ENCODE data around the gene POTEH. TPM values are rescaled to one million over a fixed set of nuclear protein-coding genes. Genes with fewer than 3 reads are reported as not detected.
"Not testable (repeated sequence)": the region's sequence is repeated elsewhere in the genome, so short reads cannot be mapped to it uniquely, and the experiment has no call there.

POTEH gene
- total and polyA plus RNA-seq, 2 donors (not counting 3 experiments of a cell fraction or from before 2014, with no cell fraction given) = not detected

DNA sequence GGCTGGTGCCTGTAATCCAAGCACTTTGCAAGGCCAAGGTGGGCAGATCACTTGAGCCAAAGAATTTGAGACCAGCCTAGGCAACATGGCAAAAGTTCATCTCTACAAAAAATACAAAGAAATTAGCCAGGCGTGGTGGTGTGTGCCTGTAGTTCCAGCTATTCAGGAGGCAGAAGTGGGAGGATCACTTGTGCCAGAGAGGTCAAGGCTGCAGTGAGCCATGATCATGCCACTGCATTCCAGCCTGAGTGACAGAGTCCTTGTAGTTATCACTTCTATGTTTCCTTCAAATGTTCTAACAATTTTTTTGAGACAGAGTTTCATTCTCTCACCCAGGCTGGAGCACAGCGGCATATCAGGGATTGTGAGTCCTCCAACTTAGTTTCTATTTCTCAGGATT, 36.6 kb upstream of the POTEH start:
- H3K4me2 ChIP-seq (ENCODE audit: insufficient read depth, low read length); H3K9ac ChIP-seq (replicated peaks; ENCODE audit: extremely low read depth, insufficient read depth, low read length); BruUV-seq (replicated peaks); H3K27me3 ChIP-seq (ENCODE audit: control insufficient read depth in 2 of 2, insufficient read depth in 2 of 2, low read length in 2 of 2); FAIRE-seq; intact Hi-C loops (cut with micrococcal nuclease); H3K36me3 ChIP-seq (ENCODE audit: control insufficient read depth in 2 of 2, extremely low read depth in 1 of 2, insufficient read depth in 2 of 2, low read length in 2 of 2); POLR2A ChIA-PET; H4K20me1 ChIP-seq (replicated peaks; ENCODE audit: control insufficient read depth, extremely low read depth, insufficient read depth, low read length); H3K9me3 ChIP-seq (replicated peaks; ENCODE audit: control insufficient read depth, insufficient read depth, low read length); CTCF ChIA-PET; dilution Hi-C loops (cut with MboI; ENCODE audit: extremely low pct_ligation_motif_present, low sequenced_read_pairs); H3K4me1 ChIP-seq (ENCODE audit: control insufficient read depth, extremely low read depth, insufficient read depth, low read length); H2AFZ ChIP-seq (ENCODE audit: low read depth, low read length); H3K79me2 ChIP-seq (ENCODE audit: control insufficient read depth, insufficient read depth, low read length); H3K9me1 ChIP-seq (replicated peaks; ENCODE audit: control insufficient read depth, extremely low read depth, insufficient read depth, low read length); DNase-seq (ENCODE audit: low read depth, low spot score); H3K4me3 ChIP-seq (replicated peaks in 1 of 3; ENCODE audit: insufficient read depth in 1 of 3, low read depth in 1 of 3, low read length in 3 of 3); H3K27ac ChIP-seq (ENCODE audit: insufficient read depth, low read depth, low read length): not testable (repeated sequence)

DNA sequence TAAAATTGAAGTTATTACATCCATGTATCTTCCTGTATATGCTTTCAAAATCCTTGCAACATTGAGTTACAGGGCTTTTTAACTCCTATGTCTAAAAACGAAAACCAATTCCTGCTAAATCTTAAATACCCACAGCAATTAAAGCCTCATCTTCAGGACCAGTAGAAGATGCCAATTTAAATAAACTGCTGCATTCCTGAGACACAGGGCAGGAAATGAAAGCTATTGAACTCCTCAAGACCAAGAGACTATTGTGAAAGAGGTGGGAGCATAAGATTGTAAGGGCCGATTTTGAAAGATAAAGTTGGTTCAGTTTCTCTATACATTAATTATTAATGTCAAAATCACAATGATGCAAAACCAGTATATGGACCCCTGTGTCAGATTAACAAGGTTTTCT, 28.7 kb upstream of the POTEH start:
- H3K27ac ChIP-seq (ENCODE audit: insufficient read depth, low read depth, low read length); H3K9ac ChIP-seq (replicated peaks; ENCODE audit: extremely low read depth, insufficient read depth, low read length); H3K9me1 ChIP-seq (replicated peaks; ENCODE audit: control insufficient read depth, extremely low read depth, insufficient read depth, low read length); H2AFZ ChIP-seq (ENCODE audit: low read depth, low read length); H3K36me3 ChIP-seq (ENCODE audit: control insufficient read depth in 2 of 2, extremely low read depth in 1 of 2, insufficient read depth in 2 of 2, low read length in 2 of 2); DNase-seq (ENCODE audit: low read depth, low spot score); H3K9me3 ChIP-seq (replicated peaks; ENCODE audit: control insufficient read depth, insufficient read depth, low read length); H3K4me2 ChIP-seq (ENCODE audit: insufficient read depth, low read length); H3K79me2 ChIP-seq (ENCODE audit: control insufficient read depth, insufficient read depth, low read length); H3K4me1 ChIP-seq (ENCODE audit: control insufficient read depth, extremely low read depth, insufficient read depth, low read length); H3K27me3 ChIP-seq (ENCODE audit: control insufficient read depth in 2 of 2, insufficient read depth in 2 of 2, low read length in 2 of 2); BruUV-seq (replicated peaks); dilution Hi-C loops (cut with MboI; ENCODE audit: extremely low pct_ligation_motif_present, low sequenced_read_pairs); FAIRE-seq; POLR2A ChIA-PET; CTCF ChIA-PET; H4K20me1 ChIP-seq (replicated peaks; ENCODE audit: control insufficient read depth, extremely low read depth, insufficient read depth, low read length); intact Hi-C loops (cut with micrococcal nuclease); H3K4me3 ChIP-seq (replicated peaks in 1 of 3; ENCODE audit: insufficient read depth in 1 of 3, low read depth in 1 of 3, low read length in 3 of 3): not testable (repeated sequence)

DNA sequence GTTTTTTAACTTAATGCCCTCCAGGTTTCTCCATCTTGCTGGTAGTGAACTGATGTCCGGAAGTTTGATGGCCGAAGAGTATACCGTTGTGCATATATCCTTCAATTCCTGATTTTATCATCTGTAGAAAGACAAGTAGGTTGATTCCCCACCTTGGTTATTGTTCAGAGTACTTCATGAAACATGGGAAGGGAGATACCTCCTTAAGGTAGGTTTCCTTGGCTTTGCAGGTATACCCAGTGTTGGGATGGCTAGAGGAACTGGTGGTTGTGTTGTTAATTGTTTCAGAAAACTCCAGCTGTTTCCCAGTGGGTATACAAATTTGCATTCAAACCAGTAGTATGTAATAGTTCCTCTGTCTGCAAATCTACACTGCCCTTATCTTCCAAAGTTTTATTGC, 25.1 kb upstream of the POTEH start:
- H3K27ac ChIP-seq (ENCODE audit: insufficient read depth, low read depth, low read length); H3K79me2 ChIP-seq (ENCODE audit: control insufficient read depth, insufficient read depth, low read length); H3K9ac ChIP-seq (replicated peaks; ENCODE audit: extremely low read depth, insufficient read depth, low read length); H3K9me1 ChIP-seq (replicated peaks; ENCODE audit: control insufficient read depth, extremely low read depth, insufficient read depth, low read length); CTCF ChIA-PET; H3K9me3 ChIP-seq (replicated peaks; ENCODE audit: control insufficient read depth, insufficient read depth, low read length); dilution Hi-C loops (cut with MboI; ENCODE audit: extremely low pct_ligation_motif_present, low sequenced_read_pairs); FAIRE-seq; intact Hi-C loops (cut with micrococcal nuclease); BruUV-seq (replicated peaks); H2AFZ ChIP-seq (ENCODE audit: low read depth, low read length); H3K36me3 ChIP-seq (ENCODE audit: control insufficient read depth in 2 of 2, extremely low read depth in 1 of 2, insufficient read depth in 2 of 2, low read length in 2 of 2); POLR2A ChIA-PET; H3K4me2 ChIP-seq (ENCODE audit: insufficient read depth, low read length); H3K4me3 ChIP-seq (replicated peaks in 1 of 3; ENCODE audit: insufficient read depth in 1 of 3, low read depth in 1 of 3, low read length in 3 of 3); H3K27me3 ChIP-seq (ENCODE audit: control insufficient read depth in 2 of 2, insufficient read depth in 2 of 2, low read length in 2 of 2); H4K20me1 ChIP-seq (replicated peaks; ENCODE audit: control insufficient read depth, extremely low read depth, insufficient read depth, low read length); H3K4me1 ChIP-seq (ENCODE audit: control insufficient read depth, extremely low read depth, insufficient read depth, low read length): not testable (repeated sequence)
- peak; percentile 0 for DNase-seq (ENCODE audit: low read depth, low spot score)

DNA sequence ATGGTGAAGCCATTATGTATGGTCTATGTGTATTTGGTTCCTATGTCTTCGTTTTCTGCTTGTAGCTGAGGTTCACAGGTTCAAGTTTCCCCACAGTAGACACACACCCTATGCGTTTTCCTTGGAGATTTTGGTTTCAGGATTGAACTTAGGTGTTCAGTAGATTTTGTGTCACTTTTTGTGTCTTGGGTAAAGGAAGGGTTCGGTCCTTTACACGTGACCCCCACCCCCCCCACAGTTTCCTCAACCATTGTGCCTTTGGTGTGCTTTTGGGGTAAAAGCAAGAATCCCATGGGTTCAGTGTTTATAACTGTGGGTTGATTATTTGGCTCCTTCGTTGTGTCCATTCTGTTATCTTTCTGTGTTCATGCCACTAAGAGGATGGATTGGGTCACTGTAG, 24.3 kb upstream of the POTEH start:
- H3K4me3 ChIP-seq (replicated peaks in 1 of 3; ENCODE audit: insufficient read depth in 1 of 3, low read depth in 1 of 3, low read length in 3 of 3); dilution Hi-C loops (cut with MboI; ENCODE audit: extremely low pct_ligation_motif_present, low sequenced_read_pairs); H3K4me2 ChIP-seq (ENCODE audit: insufficient read depth, low read length); H3K9me3 ChIP-seq (replicated peaks; ENCODE audit: control insufficient read depth, insufficient read depth, low read length); intact Hi-C loops (cut with micrococcal nuclease); H3K27ac ChIP-seq (ENCODE audit: insufficient read depth, low read depth, low read length); H3K79me2 ChIP-seq (ENCODE audit: control insufficient read depth, insufficient read depth, low read length); H4K20me1 ChIP-seq (replicated peaks; ENCODE audit: control insufficient read depth, extremely low read depth, insufficient read depth, low read length); POLR2A ChIA-PET; H2AFZ ChIP-seq (ENCODE audit: low read depth, low read length); H3K9me1 ChIP-seq (replicated peaks; ENCODE audit: control insufficient read depth, extremely low read depth, insufficient read depth, low read length); H3K27me3 ChIP-seq (ENCODE audit: control insufficient read depth in 2 of 2, insufficient read depth in 2 of 2, low read length in 2 of 2); BruUV-seq (replicated peaks); H3K4me1 ChIP-seq (ENCODE audit: control insufficient read depth, extremely low read depth, insufficient read depth, low read length); CTCF ChIA-PET; FAIRE-seq; H3K36me3 ChIP-seq (ENCODE audit: control insufficient read depth in 2 of 2, extremely low read depth in 1 of 2, insufficient read depth in 2 of 2, low read length in 2 of 2); H3K9ac ChIP-seq (replicated peaks; ENCODE audit: extremely low read depth, insufficient read depth, low read length): not testable (repeated sequence)
- DNase-seq (ENCODE audit: low read depth, low spot score) = peak; percentile 1

Data from endothelial cell of umbilical vein (primary cell).